ENCODE data around the gene PABPN1.
"Not testable (repeated sequence)": the region's sequence is repeated elsewhere in the genome, so short reads cannot be mapped to it uniquely, and the experiment has no call there.

Gene PABPN1

GRCh38 chr14:23320584-23321571, at the start of gene PABPN1:
Gene PABPN1 (plus strand): TSS chr14:23321457. CDS start chr14:23321470, 13 bp downstream.
- Mint-ChIP-seq H3K4me3 (peak within 1 kb of the TSS; percentile 93), H3K27me3 (no peaks in the 10 kb centered on the region), H3K36me3 (peaks cover 41% of the 10 kb centered on the region), H3K27ac (peak within 1 kb of the TSS; percentile 96), H3K4me1 (peaks cover 34% of the 10 kb centered on the region), H3K9me3 (peaks cover 8% of the 10 kb centered on the region)
- peak; percentile 95 for ATAC-seq

- H3K36me3 Mint-ChIP-seq, result peaks cover 15% of the 10 kb centered on the region
- H3K27ac Mint-ChIP-seq, result no peak overlapping the region
- no peak for ATAC-seq
- H3K4me3 Mint-ChIP-seq, result no peak overlapping the region
- H3K9me3 Mint-ChIP-seq, result no peaks in the 10 kb centered on the region
- H3K27me3 Mint-ChIP-seq, result no peaks in the 10 kb centered on the region
- H3K4me1 Mint-ChIP-seq, result no peaks in the 10 kb centered on the region
These were observed 45.8 kb upstream of the PABPN1 start for GRCh38 chr14:23275412-23275811.

GRCh38 chr14:23277189-23277588, 44.1 kb upstream of the PABPN1 start:
- H3K4me3 Mint-ChIP-seq, result no peak overlapping the region
- H3K4me1 Mint-ChIP-seq, result no peaks in the 10 kb centered on the region
- no peaks in the 10 kb centered on the region for H3K9me3 Mint-ChIP-seq
- H3K27me3 Mint-ChIP-seq, result no peaks in the 10 kb centered on the region
- H3K36me3 Mint-ChIP-seq, result peaks cover 15% of the 10 kb centered on the region
- no peak overlapping the region for H3K27ac Mint-ChIP-seq
- ATAC-seq, result no peak

GRCh38 chr14:23277928-23278327, 43.3 kb upstream of the PABPN1 start:
- not testable (repeated sequence) for H3K4me3 Mint-ChIP-seq, ATAC-seq, H3K27ac Mint-ChIP-seq, H3K4me1 Mint-ChIP-seq, H3K27me3 Mint-ChIP-seq, H3K9me3 Mint-ChIP-seq
- H3K36me3 Mint-ChIP-seq, result peaks cover 15% of the 10 kb centered on the region

- Mint-ChIP-seq H3K4me3 (no peak overlapping the region), H3K27me3 (no peaks in the 10 kb centered on the region), H3K27ac (no peak overlapping the region), H3K36me3 (peaks cover 4% of the 10 kb centered on the region), H3K4me1 (peaks cover 16% of the 10 kb centered on the region), H3K9me3 (no peaks in the 10 kb centered on the region)
- ATAC-seq, result no peak
These were observed 40.0 kb upstream of the PABPN1 start for GRCh38 chr14:23281247-23281646.

- peaks cover 21% of the 10 kb centered on the region for H3K4me1 Mint-ChIP-seq
- H3K4me3 Mint-ChIP-seq, result peak overlapping the region; percentile 97
- ATAC-seq, result no peak
- H3K27me3 Mint-ChIP-seq, result no peaks in the 10 kb centered on the region
- no peaks in the 10 kb centered on the region for H3K36me3 Mint-ChIP-seq
- H3K27ac Mint-ChIP-seq, result peak overlapping the region; percentile 83
- no peaks in the 10 kb centered on the region for H3K9me3 Mint-ChIP-seq
These were observed 36.4 kb upstream of the PABPN1 start for GRCh38 chr14:23284654-23285529.

GRCh38 chr14:23285530-23286019, 35.7 kb upstream of the PABPN1 start:
- no peaks in the 10 kb centered on the region for H3K9me3 Mint-ChIP-seq
- H3K4me3 Mint-ChIP-seq, result peak overlapping the region; percentile 97
- no peaks in the 10 kb centered on the region for H3K27me3 Mint-ChIP-seq
- peaks cover 21% of the 10 kb centered on the region for H3K4me1 Mint-ChIP-seq
- peak; percentile 44 for ATAC-seq
- peak overlapping the region; percentile 83 for H3K27ac Mint-ChIP-seq
- no peaks in the 10 kb centered on the region for H3K36me3 Mint-ChIP-seq

GRCh38 chr14:23286020-23286901, 35.0 kb upstream of the PABPN1 start, which contains the start of gene HOMEZ:
Gene HOMEZ (minus strand): TSS chr14:23286132. CDS start chr14:23285952, 180 bp downstream.
- Mint-ChIP-seq H3K27me3 (no peaks in the 10 kb centered on the region), H3K36me3 (no peaks in the 10 kb centered on the region)

GRCh38 chr14:23286902-23287479, 34.3 kb upstream of the PABPN1 start:
- Mint-ChIP-seq H3K27me3 (no peaks in the 10 kb centered on the region), H3K4me1 (peaks cover 21% of the 10 kb centered on the region), H3K27ac (peak overlapping the region; percentile 83), H3K9me3 (no peaks in the 10 kb centered on the region), H3K36me3 (no peaks in the 10 kb centered on the region), H3K4me3 (peak overlapping the region; percentile 97)
- ATAC-seq, result no peak

More at GRCh38 chr14:23286020-23286901, 35.0 kb upstream of the PABPN1 start, which contains the start of gene HOMEZ:
- Mint-ChIP-seq H3K27ac (peak within 1 kb of the TSS; percentile 83), H3K4me3 (peak within 1 kb of the TSS; percentile 97), H3K4me1 (peaks cover 21% of the 10 kb centered on the region), H3K9me3 (no peaks in the 10 kb centered on the region)
- ATAC-seq, result peak; percentile 100

GRCh38 chr14:23294734-23295561, 26.3 kb upstream of the PABPN1 start:
- ATAC-seq, result peak; percentile 77
- peaks cover 7% of the 10 kb centered on the region for H3K36me3 Mint-ChIP-seq
- peak overlapping the region; percentile 11 for H3K4me3 Mint-ChIP-seq
- peaks cover 22% of the 10 kb centered on the region for H3K4me1 Mint-ChIP-seq
- H3K9me3 Mint-ChIP-seq, result no peaks in the 10 kb centered on the region
- no peak overlapping the region for H3K27ac Mint-ChIP-seq
- H3K27me3 Mint-ChIP-seq, result no peaks in the 10 kb centered on the region

GRCh38 chr14:23296012-23296777, 25.1 kb upstream of the PABPN1 start:
- no peak for ATAC-seq
- Mint-ChIP-seq H3K4me1 (peaks cover 33% of the 10 kb centered on the region), H3K27ac (no peak overlapping the region), H3K9me3 (no peaks in the 10 kb centered on the region), H3K36me3 (peaks cover 7% of the 10 kb centered on the region), H3K4me3 (no peak overlapping the region), H3K27me3 (no peaks in the 10 kb centered on the region)

GRCh38 chr14:23297096-23297495, 24.2 kb upstream of the PABPN1 start:
- no peak for ATAC-seq
- no peaks in the 10 kb centered on the region for H3K27me3 Mint-ChIP-seq
- no peak overlapping the region for H3K4me3 Mint-ChIP-seq
- no peak overlapping the region for H3K27ac Mint-ChIP-seq
- H3K36me3 Mint-ChIP-seq, result peaks cover 7% of the 10 kb centered on the region
- no peaks in the 10 kb centered on the region for H3K9me3 Mint-ChIP-seq
- H3K4me1 Mint-ChIP-seq, result peaks cover 33% of the 10 kb centered on the region

Data from stimulated activated memory B cell treated with anti-CD40 and anti-IgM and Interleukin-4, amounts not matched to agents 10 μg/mL and 1 μg/mL and 100 μg/mL, for 72 hours (primary cell).